Measurements from ENCODE around the gene WDFY4. TPM values are rescaled to one million over a fixed set of nuclear protein-coding genes. Genes with fewer than 3 reads are reported as not detected.
A peak's percentile ranks its signal among the peaks of the same experiment; 100 is the strongest.

Gene WDFY4
- total RNA-seq, 4 donors from 2014 or later: 5.0 to 16.5 (median 8.8) TPM

DNA sequence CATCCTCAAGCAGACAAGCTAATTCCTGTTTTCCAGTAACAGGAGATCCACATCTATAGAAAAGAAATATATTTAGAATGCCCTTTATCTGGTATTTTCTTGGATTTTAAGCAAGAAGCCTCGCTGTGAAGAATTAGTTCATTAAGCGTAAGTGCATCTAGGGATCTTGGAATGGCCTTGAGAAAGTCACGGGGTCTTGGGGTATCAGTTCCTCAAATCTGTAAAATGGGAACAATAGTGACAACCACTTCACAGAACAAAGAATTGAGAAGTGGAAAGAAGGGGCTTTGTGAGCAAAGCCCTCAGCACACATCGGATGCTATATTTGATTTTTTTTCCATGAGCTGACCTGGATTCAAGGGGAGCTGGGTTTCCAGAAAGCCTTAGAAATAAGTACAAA is 32.3 kb upstream of the WDFY4 start:
- no peaks in the 10 kb centered on the region for H3K9me3 ChIP-seq
- H3K27ac ChIP-seq: no peak overlapping the region
- 74 to 81% methylated on average over 4 of the region's 4 CpGs for WGBS, 2 donors
- H3K4me3 ChIP-seq: no peak overlapping the region
- no peaks in the 10 kb centered on the region for H3K36me3 ChIP-seq
- peaks cover 0 to 4% of the 10 kb centered on the region in 2 donors for H3K27me3 ChIP-seq
- peaks cover 0 to 20% (median 13%) of the 10 kb centered on the region in 4 donors for H3K4me1 ChIP-seq
- TF ChIP-seq, protein P1, sequence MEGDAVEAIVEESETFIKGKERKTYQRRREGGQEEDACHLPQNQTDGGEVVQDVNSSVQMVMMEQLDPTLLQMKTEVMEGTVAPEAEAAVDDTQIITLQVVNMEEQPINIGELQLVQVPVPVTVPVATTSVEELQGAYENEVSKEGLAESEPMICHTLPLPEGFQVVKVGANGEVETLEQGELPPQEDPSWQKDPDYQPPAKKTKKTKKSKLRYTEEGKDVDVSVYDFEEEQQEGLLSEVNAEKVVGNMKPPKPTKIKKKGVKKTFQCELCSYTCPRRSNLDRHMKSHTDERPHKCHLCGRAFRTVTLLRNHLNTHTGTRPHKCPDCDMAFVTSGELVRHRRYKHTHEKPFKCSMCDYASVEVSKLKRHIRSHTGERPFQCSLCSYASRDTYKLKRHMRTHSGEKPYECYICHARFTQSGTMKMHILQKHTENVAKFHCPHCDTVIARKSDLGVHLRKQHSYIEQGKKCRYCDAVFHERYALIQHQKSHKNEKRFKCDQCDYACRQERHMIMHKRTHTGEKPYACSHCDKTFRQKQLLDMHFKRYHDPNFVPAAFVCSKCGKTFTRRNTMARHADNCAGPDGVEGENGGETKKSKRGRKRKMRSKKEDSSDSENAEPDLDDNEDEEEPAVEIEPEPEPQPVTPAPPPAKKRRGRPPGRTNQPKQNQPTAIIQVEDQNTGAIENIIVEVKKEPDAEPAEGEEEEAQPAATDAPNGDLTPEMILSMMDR (IDR thresholded peaks at IDR 0.05): no peak
- TF ChIP-seq POLR2A (IDR thresholded peaks at IDR 0.05) (no peak), EP300 (IDR thresholded peaks at IDR 0.05) (no peak)
- DNase-seq (ENCODE audit: low spot score in 2 of 2): no peak

DNA sequence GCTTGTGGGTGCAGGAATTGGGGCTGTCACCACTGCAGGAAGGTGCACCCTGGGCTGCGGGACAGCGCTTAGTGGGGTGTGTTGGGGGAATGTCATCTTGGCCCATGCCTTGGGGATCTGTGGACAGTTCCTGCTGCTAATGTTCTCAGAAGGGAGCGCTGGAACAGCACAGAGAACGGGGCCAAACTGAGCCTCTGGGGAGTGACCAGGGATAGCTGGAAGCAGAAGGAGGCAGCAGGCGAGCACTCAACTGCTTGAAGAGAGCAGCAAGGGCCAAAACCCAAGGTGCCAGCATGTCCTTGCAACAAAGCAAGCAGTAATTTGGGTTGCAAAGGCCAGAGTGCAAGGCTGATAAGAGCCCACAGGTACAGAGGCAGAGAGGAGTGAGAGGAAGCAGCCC is 31.3 kb upstream of the WDFY4 start:
- Histone ChIP-seq H3K9me3 (no peaks in the 10 kb centered on the region), H3K27ac (no peak overlapping the region)
- no peak for DNase-seq (ENCODE audit: low spot score in 2 of 2)

DNA sequence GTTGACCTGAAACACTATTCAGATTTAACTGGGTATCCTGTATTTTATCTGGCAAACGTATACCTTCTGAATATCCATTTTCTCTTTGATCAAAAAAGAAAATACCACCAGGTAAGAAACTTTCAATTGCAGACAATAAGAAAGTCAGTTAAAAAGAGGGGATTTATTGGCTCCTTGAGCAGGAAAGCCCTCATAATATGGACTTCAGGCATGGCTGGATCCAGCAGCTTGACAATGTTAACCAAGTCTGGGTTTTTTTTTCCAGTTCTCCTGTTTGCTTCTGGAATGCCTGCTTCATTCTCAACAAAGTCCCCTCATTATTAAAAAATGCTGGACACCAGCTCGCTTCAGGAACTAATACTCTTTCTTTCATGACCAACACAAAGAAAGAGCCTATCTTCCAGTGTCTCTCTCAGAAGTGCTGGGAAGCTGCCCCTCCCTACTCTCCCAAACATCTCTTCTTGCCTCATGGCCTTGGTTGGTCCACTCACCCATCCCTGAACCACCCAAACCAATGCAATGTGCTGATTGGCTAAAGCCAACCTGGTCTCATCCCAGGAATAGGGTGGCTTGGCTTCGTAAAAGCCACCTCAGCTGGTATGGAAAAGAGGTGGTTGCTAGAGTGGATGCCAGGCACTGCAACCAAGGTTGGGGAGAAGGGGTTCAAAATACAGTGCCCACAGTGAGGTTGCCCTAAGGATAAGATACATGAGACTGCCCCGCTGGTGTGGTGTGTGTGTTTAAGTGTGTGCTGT is 30.6 kb upstream of the WDFY4 start:
- Histone ChIP-seq H3K9me3 (no peaks in the 10 kb centered on the region), H3K27me3 (peaks cover 0 to 4% of the 10 kb centered on the region in 2 donors), H3K27ac (no peak overlapping the region), H3K36me3 (no peaks in the 10 kb centered on the region), H3K4me3 (no peak overlapping the region), H3K4me1 (peaks cover 0 to 20% (median 13%) of the 10 kb centered on the region in 4 donors)
- 86 to 91% methylated on average over 4 of the region's 4 CpGs for WGBS, 2 donors
- DNase-seq (ENCODE audit: low spot score in 2 of 2): no peak
- TF ChIP-seq, protein P1 (IDR thresholded peaks at IDR 0.05): no peak
- TF ChIP-seq POLR2A (IDR thresholded peaks at IDR 0.05): no peak
- no peak for TF ChIP-seq EP300 (IDR thresholded peaks at IDR 0.05)

More for the DNA sequence above, 31.3 kb upstream of the WDFY4 start:
- Histone ChIP-seq H3K4me3 (no peak overlapping the region), H3K36me3 (no peaks in the 10 kb centered on the region), H3K27me3 (peaks cover 0 to 4% of the 10 kb centered on the region in 2 donors), H3K4me1 (peaks cover 0 to 20% (median 13%) of the 10 kb centered on the region in 4 donors)
- WGBS, 2 donors: 84 to 85% methylated on average over 5 of the region's 5 CpGs
- TF ChIP-seq, protein P1 (IDR thresholded peaks at IDR 0.05): no peak
- TF ChIP-seq POLR2A (IDR thresholded peaks at IDR 0.05): no peak
- no peak for TF ChIP-seq EP300 (IDR thresholded peaks at IDR 0.05)

DNA sequence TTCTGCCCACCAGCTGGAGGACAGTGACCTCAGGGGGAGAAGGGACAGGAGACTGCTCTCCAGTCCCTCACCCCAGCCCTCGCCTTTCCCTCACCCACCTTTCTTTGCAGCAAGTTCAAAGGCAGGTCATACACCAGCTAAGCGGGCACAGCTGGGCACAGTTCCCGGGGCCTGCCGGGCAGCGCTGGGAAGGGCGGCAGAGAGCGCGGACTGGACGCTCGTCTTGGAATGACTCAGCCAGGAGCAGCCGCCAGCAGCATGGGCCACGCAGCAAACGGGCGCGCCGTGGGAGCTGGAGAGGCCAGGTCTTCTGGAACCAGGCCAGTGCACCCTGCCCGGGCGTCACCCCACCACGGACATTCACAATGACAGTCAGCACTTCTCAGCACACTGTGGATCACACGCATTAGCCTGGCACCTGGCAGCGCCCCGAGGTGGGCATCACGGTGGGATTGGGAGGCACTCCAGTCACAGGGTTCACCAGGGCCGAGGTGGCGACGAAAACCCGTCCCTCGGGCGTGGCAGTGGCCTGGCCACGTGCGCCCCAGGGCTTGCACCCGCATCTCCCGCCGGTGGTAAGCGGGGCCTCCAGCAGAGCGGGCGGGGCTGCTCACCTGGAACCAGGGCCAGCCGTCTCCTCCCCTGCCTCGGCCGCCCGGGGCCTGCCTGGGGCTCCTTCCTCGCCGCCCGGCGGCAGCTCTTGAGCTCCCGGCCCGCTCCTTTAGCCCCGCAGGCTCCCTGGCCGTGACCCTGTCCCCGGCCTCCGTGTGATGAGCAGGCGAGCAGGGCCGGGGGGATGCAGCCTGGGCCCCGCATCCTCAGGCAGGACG is 29.0 kb upstream of the WDFY4 start:
- TF ChIP-seq POLR2A (IDR thresholded peaks at IDR 0.05) (no peak), EP300 (IDR thresholded peaks at IDR 0.05) (no peak)
- TF ChIP-seq, protein P1 (IDR thresholded peaks at IDR 0.05): no peak
- DNase-seq (ENCODE audit: low spot score in 2 of 2): peak in 1 of 2 donors; percentile 26

More for the DNA sequence above, 29.0 kb upstream of the WDFY4 start:
- peaks cover 0 to 4% of the 10 kb centered on the region in 2 donors for H3K27me3 ChIP-seq
- 13 to 30% methylated on average over 2 to 32 of the region's 55 CpGs for WGBS, 2 donors
- H3K36me3 ChIP-seq: no peaks in the 10 kb centered on the region
- H3K4me1 ChIP-seq: peaks cover 0 to 20% (median 13%) of the 10 kb centered on the region in 4 donors
- H3K9me3 ChIP-seq: no peaks in the 10 kb centered on the region
- H3K4me3 ChIP-seq: peak overlapping the region; percentile 23 to 52 (median 33)
- H3K27ac ChIP-seq: peak overlapping the region in 2 of 4 donors; percentile 25 to 51
